ENCODE results near the gene FBXO38.

DNA sequence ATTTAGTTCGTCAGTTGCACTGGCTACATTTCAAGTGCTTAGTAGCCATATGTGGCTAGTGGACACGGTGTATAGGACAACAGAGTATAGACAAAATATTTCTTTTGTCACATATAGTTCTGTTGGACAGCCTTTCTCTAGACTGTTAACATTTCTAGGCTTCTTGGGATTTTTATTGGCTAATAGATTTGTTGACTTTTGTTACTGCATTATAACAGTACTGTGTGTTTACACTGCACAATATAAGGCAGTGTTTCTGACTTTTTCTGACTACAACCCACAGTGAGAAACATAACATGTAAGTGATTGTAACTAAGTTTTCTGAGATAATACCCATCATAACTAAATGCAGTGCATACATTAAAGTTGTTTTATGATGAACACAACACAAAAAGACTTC lies 11.3 kb downstream of the FBXO38 start:
- TF ChIP-seq, protein P1, sequence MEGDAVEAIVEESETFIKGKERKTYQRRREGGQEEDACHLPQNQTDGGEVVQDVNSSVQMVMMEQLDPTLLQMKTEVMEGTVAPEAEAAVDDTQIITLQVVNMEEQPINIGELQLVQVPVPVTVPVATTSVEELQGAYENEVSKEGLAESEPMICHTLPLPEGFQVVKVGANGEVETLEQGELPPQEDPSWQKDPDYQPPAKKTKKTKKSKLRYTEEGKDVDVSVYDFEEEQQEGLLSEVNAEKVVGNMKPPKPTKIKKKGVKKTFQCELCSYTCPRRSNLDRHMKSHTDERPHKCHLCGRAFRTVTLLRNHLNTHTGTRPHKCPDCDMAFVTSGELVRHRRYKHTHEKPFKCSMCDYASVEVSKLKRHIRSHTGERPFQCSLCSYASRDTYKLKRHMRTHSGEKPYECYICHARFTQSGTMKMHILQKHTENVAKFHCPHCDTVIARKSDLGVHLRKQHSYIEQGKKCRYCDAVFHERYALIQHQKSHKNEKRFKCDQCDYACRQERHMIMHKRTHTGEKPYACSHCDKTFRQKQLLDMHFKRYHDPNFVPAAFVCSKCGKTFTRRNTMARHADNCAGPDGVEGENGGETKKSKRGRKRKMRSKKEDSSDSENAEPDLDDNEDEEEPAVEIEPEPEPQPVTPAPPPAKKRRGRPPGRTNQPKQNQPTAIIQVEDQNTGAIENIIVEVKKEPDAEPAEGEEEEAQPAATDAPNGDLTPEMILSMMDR (IDR thresholded peaks at IDR 0.05): no peak
- TF ChIP-seq POLR2A (IDR thresholded peaks at IDR 0.05): no peak

Measured in adrenal gland (tissue), 5 donors.